Fibroblast of lung (primary cell): ENCODE measurements around the gene GNAT1.

Experiments used
- EZH2 ChIP-seq: IDR thresholded peaks from 2 replicates; pipeline ENCODE4 v1.5.1; 2012; ENCODE audit warnings: low read length, control low read depth, mild to moderate bottlenecking; ENCODE audit errors: missing control alignments
- TF ChIP-seq, protein P1 (sequence below), 2 donors: IDR thresholded peaks in 1 of 2; conservative IDR thresholded peaks in 1 of 2; 1 replicate in 1 of 2; 2 replicates in 1 of 2; pipeline ENCODE4 v1.5.1; 2011 to 2012; ENCODE audit warnings: low read length in 2 of 2, control low read depth in 1 of 2, inconsistent platforms in 1 of 2, low read depth in 1 of 2, mild to moderate bottlenecking in 1 of 2

DNA sequence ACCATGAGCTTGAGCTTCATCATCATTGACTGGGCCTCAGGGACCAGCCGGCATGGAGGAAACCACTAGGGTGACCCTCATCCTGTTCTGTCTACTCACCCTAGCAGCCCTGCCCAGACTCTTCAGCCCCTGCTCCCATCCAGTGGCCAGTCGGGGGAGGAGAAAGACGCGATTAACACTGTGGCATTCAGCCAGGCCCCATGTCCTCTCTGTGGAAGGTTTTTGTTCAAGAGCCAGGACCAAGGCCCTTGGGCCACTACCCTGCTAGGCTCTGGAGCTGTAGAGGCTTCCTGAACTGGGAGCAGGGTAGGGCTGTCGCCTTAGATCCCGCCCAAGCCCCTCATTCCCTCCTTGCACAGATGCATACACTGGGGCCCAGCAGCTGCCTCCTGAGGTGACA lies 28.7 kb downstream of the GNAT1 start:
- TF ChIP-seq, protein P1, sequence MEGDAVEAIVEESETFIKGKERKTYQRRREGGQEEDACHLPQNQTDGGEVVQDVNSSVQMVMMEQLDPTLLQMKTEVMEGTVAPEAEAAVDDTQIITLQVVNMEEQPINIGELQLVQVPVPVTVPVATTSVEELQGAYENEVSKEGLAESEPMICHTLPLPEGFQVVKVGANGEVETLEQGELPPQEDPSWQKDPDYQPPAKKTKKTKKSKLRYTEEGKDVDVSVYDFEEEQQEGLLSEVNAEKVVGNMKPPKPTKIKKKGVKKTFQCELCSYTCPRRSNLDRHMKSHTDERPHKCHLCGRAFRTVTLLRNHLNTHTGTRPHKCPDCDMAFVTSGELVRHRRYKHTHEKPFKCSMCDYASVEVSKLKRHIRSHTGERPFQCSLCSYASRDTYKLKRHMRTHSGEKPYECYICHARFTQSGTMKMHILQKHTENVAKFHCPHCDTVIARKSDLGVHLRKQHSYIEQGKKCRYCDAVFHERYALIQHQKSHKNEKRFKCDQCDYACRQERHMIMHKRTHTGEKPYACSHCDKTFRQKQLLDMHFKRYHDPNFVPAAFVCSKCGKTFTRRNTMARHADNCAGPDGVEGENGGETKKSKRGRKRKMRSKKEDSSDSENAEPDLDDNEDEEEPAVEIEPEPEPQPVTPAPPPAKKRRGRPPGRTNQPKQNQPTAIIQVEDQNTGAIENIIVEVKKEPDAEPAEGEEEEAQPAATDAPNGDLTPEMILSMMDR (conservative IDR thresholded peaks at IDR 0.05 in 1 of 2, IDR thresholded peaks at IDR 0.05 in 1 of 2; ENCODE audit: low read depth in 1 of 2, low read length in 2 of 2) = no peak
- TF ChIP-seq EZH2 = no peak
